Endodermal cell (in vitro differentiated cells): ENCODE measurements around the gene WDR26. TPM values are rescaled to one million over a fixed set of nuclear protein-coding genes. Genes with fewer than 3 reads are reported as not detected.

Experiments
- DNase-seq: peaks from one replicate; pipeline ENCODE4 v3.0.0-alpha.2; 2017
- H3K27ac ChIP-seq: 2 replicates; pipeline ENCODE4 v1.5.1; 2013; ENCODE audit warnings: mild to moderate bottlenecking, low read depth, low read length, moderate library complexity
- H3K27me3 ChIP-seq: 2 replicates; pipeline ENCODE4 v1.6.1; 2013; ENCODE audit warnings: mild to moderate bottlenecking, low read length, moderate library complexity; ENCODE audit not compliant: insufficient read depth, control insufficient read depth, poor library complexity, severe bottlenecking
- H3K36me3 ChIP-seq: 2 replicates; pipeline ENCODE4 v1.7.0; 2013; ENCODE audit warnings: mild to moderate bottlenecking, low read length, moderate library complexity; ENCODE audit not compliant: control insufficient read depth, insufficient read depth
- H3K4me1 ChIP-seq: one replicate; pipeline ENCODE4 v1.7.0; 2013; ENCODE audit warnings: low read length; ENCODE audit not compliant: control insufficient read depth, insufficient read depth
- H3K4me3 ChIP-seq: 2 replicates; pipeline ENCODE4 v1.5.1; 2013; ENCODE audit warnings: mild to moderate bottlenecking, low read length, moderate library complexity
- H3K9ac ChIP-seq: 2 replicates; pipeline ENCODE4 v1.6.1; 2013; ENCODE audit warnings: mild to moderate bottlenecking, low read length, moderate library complexity; ENCODE audit not compliant: poor library complexity, severe bottlenecking; ENCODE audit errors: extremely low read depth
- H3K9me3 ChIP-seq: 2 replicates; pipeline ENCODE4 v1.6.1; 2013; ENCODE audit warnings: mild to moderate bottlenecking, low read length, moderate library complexity; ENCODE audit not compliant: control insufficient read depth
- H3K27ac Mint-ChIP-seq: 2 replicates; pipeline ENCODE4 v1.8.0; 2020; ENCODE audit warnings: mixed read lengths
- H3K27me3 Mint-ChIP-seq: 2 replicates; pipeline ENCODE4 v1.8.0; 2021; ENCODE audit warnings: mild to moderate bottlenecking, mixed read lengths; ENCODE audit not compliant: insufficient read depth
- H3K36me3 Mint-ChIP-seq: 2 replicates; pipeline ENCODE4 v1.8.0; 2020; ENCODE audit warnings: low read depth, mixed read lengths
- H3K4me1 Mint-ChIP-seq: 2 replicates; pipeline ENCODE4 v1.8.0; 2020; ENCODE audit warnings: mixed read lengths
- H3K4me3 Mint-ChIP-seq: 2 replicates; pipeline ENCODE4 v1.8.0; 2020; ENCODE audit warnings: mild to moderate bottlenecking, moderate library complexity, mixed read lengths
- H3K9me3 Mint-ChIP-seq: 2 replicates; pipeline ENCODE4 v1.8.0; 2020; ENCODE audit warnings: mild to moderate bottlenecking, mixed read lengths
- WGBS, 2 experiments: methylation state at CpG; one replicate each; pipeline versions ENCODE4 v1.1.5 to v1.1.7; 2013; ENCODE audit warnings: missing lambda C conversion rate in 2 of 2, mixed read lengths in 1 of 2; ENCODE audit not compliant: insufficient coverage in 1 of 2, insufficient read length in 1 of 2; 5-methylcytosine and 5-hydroxymethylcytosine counted together
- total RNA-seq, 2 donors: library from RNA; stranded (reverse); fragmentation: NEBNext Ultra II Directional in 1 of 2; extraction: Animal tissue kit (Norgen Biotek cat#: 25700) in 1 of 2; gene quantifications; 2 replicates in 1 of 2; 3 replicates in 1 of 2; pipeline ENCODE4 v1.2.1, GENCODE V29; 2021
- TF ChIP-seq, protein P1 (sequence below): fragments of 200-600 bp; sonication (generic); conservative IDR thresholded peaks from 2 replicates; pipeline ENCODE4 v1.5.0; 2021; ENCODE audit warnings: antibody characterized with exemption, mild to moderate bottlenecking

The WDR26 gene
- total RNA-seq, 2 donors from 2014 or later = 75.9 to 79.0 TPM

DNA sequence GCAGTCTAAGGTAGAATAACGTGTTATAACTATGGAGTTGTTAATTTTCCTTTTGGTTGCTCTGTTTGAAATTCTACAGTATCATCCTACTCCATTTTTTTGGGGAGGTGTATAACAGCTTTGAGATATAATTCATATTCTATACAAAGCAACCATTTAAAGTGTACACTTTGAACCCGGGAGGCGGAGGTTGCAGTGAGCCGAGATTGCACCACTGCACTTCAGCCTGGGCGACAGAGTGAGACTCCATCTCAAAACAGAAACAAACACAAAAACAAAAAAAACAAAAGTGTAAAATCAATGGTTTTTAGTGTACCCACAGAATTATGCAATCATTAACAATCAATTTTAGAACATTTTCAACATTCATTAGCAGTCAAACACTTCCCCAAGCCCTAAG is 44.1 kb downstream of the WDR26 start:
- Histone ChIP-seq H3K27ac (no peak overlapping the region), H3K27me3 (no peaks in the 10 kb centered on the region), H3K4me3 (no peak overlapping the region), H3K9ac (no peak overlapping the region), H3K9me3 (no peaks in the 10 kb centered on the region), H3K36me3 (peaks cover 97% of the 10 kb centered on the region), H3K4me1 (no peaks in the 10 kb centered on the region)
- H3K27ac Mint-ChIP-seq = peak overlapping the region; percentile 30
- 93% methylated on average over 5 of the region's 5 CpGs; no CpG with 5 or more reads in 1 of the 2 experiments for WGBS, 2 experiments
- H3K9me3 Mint-ChIP-seq = no peaks in the 10 kb centered on the region
- H3K4me3 Mint-ChIP-seq = no peak overlapping the region
- DNase-seq = no peak
- H3K27me3 Mint-ChIP-seq = no peaks in the 10 kb centered on the region
- peaks cover 78% of the 10 kb centered on the region for H3K36me3 Mint-ChIP-seq
- TF ChIP-seq, protein P1, sequence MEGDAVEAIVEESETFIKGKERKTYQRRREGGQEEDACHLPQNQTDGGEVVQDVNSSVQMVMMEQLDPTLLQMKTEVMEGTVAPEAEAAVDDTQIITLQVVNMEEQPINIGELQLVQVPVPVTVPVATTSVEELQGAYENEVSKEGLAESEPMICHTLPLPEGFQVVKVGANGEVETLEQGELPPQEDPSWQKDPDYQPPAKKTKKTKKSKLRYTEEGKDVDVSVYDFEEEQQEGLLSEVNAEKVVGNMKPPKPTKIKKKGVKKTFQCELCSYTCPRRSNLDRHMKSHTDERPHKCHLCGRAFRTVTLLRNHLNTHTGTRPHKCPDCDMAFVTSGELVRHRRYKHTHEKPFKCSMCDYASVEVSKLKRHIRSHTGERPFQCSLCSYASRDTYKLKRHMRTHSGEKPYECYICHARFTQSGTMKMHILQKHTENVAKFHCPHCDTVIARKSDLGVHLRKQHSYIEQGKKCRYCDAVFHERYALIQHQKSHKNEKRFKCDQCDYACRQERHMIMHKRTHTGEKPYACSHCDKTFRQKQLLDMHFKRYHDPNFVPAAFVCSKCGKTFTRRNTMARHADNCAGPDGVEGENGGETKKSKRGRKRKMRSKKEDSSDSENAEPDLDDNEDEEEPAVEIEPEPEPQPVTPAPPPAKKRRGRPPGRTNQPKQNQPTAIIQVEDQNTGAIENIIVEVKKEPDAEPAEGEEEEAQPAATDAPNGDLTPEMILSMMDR = no peak
- peaks cover 10% of the 10 kb centered on the region for H3K4me1 Mint-ChIP-seq

DNA sequence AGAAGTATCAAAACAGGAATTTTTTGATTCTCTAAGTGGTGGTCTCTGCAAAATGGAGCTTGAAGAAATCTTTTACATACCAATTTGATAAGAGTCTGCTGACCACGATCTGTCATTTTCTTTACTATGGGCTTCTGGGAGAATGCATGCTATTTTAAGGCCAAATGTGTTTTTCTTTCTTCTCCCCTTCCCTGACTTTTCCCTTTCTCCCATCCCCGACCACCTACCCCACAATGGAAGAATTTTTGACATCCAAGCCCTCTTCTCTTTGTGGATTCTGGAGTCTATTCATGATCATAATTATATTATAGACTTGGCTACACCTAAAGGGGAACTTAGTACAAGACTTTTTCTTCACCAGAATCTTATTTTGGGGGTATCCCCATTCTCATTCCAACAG is 46.7 kb downstream of the WDR26 start:
- DNase-seq = no peak
- Mint-ChIP-seq H3K36me3 (peaks cover 56% of the 10 kb centered on the region), H3K4me3 (no peak overlapping the region), H3K27ac (peak overlapping the region; percentile 66), H3K4me1 (no peaks in the 10 kb centered on the region), H3K27me3 (no peaks in the 10 kb centered on the region), H3K9me3 (no peaks in the 10 kb centered on the region)
- 89% methylated on average over 2 of the region's 2 CpGs; no CpG with 5 or more reads in 1 of the 2 experiments for WGBS, 2 experiments
- Histone ChIP-seq H3K9ac (no peak overlapping the region), H3K27me3 (no peaks in the 10 kb centered on the region), H3K36me3 (peaks cover 81% of the 10 kb centered on the region), H3K9me3 (no peaks in the 10 kb centered on the region), H3K27ac (no peak overlapping the region), H3K4me1 (no peaks in the 10 kb centered on the region), H3K4me3 (no peak overlapping the region)
- TF ChIP-seq, protein P1 = no peak

DNA sequence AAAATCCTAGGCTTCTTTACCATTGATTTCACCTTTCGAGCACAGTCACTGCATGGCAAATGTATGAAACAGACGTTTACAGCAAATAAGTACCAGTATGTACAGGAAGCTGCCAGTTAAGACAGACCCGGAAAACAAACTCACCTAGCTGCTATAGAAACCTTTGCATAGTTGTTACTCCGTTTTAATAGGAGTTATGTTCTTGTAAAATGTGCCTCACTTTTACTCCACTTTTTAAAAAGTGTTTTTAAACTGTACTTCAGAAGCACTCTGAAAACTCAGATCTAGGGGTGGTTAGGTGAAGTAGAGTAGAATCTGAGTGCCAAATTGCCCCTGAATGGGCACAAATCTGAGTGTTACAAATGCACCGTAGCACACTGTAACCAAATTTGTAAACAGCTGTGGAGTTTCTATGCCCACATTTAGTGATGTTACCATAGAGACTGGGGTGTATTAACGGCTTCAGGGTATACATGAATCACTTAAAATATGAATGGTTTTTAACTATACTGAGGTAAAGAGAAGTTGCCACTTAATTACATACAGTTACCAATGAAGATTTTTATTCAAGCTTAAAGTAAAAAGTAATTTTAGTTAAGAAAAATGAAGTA is 47.2 kb downstream of the WDR26 start:
- Mint-ChIP-seq H3K27me3 (no peaks in the 10 kb centered on the region), H3K27ac (peak overlapping the region; percentile 50), H3K4me1 (no peaks in the 10 kb centered on the region), H3K4me3 (no peak overlapping the region), H3K36me3 (peaks cover 51% of the 10 kb centered on the region), H3K9me3 (no peaks in the 10 kb centered on the region)
- TF ChIP-seq, protein P1 = no peak
- H3K27ac ChIP-seq = no peak overlapping the region
- no peak for DNase-seq
- H3K4me1 ChIP-seq = no peaks in the 10 kb centered on the region
- H3K9me3 ChIP-seq = no peaks in the 10 kb centered on the region
- H3K4me3 ChIP-seq = no peak overlapping the region
- peaks cover 75% of the 10 kb centered on the region for H3K36me3 ChIP-seq
- H3K27me3 ChIP-seq = no peaks in the 10 kb centered on the region
- H3K9ac ChIP-seq = no peak overlapping the region
- 82 to 100% methylated on average over 4 to 6 of the region's 6 CpGs for whole genome bisulfite sequencing, 2 experiments
